ENCODE measurements around the gene DCAKD. TPM values are rescaled to one million over a fixed set of nuclear protein-coding genes. Genes with fewer than 3 reads are reported as not detected.

Gene DCAKD
- polyA plus RNA-seq, 1 donor from 2014 or later: 68.5 TPM

Small RNAs within 50 kb of the gene (small RNA-seq; reads per million reads assigned to genes)
- gene AC015936.2 (0 reads per million in 3 experiments), gene RF00019 (0 to 1.2 (median 0) reads per million in 3 experiments)

Other genes with a start within 250 kb of the DCAKD start
- 8.0 and 9.0 TPM in 2 replicates for gene GJC1, start 221.3 kb downstream of the DCAKD start, polyA plus RNA-seq
- gene HIGD1B, start 203.7 kb downstream of the DCAKD start, polyA plus RNA-seq: not detected in 2 replicates
- gene EFTUD2, start 152.2 kb downstream of the DCAKD start, polyA plus RNA-seq: 47.8 and 69.4 TPM in 2 replicates
- not detected in 2 replicates for gene GFAP, start 136.1 kb downstream of the DCAKD start, polyA plus RNA-seq
- gene KIF18B, start 103.9 kb downstream of the DCAKD start, polyA plus RNA-seq: 0.10 and 0.26 TPM in 2 replicates
- gene C1QL1, start 83.3 kb downstream of the DCAKD start, polyA plus RNA-seq: 0.19 TPM in 1 of 2 replicates, not detected in the other
- gene NMT1, start 9.7 kb upstream of the DCAKD start, polyA plus RNA-seq: 23.4 and 28.7 TPM in 2 replicates
- gene PLCD3, start 80.9 kb upstream of the DCAKD start, polyA plus RNA-seq: 0.36 and 1.3 TPM in 2 replicates
- 3.1 and 8.4 TPM in 2 replicates for gene ACBD4, start 84.1 kb upstream of the DCAKD start, polyA plus RNA-seq
- gene HEXIM1, start 96.8 kb upstream of the DCAKD start, polyA plus RNA-seq: 9.0 and 10.2 TPM in 2 replicates
- gene HEXIM2, start 110.2 kb upstream of the DCAKD start, polyA plus RNA-seq: 13.9 and 17.9 TPM in 2 replicates
- 3.8 and 5.6 TPM in 2 replicates for gene FMNL1, start 170.3 kb upstream of the DCAKD start, polyA plus RNA-seq
- not detected in 2 replicates for gene SPATA32, start 210.5 kb upstream of the DCAKD start, polyA plus RNA-seq